ENCODE data around the gene MCRS1.

DNA sequence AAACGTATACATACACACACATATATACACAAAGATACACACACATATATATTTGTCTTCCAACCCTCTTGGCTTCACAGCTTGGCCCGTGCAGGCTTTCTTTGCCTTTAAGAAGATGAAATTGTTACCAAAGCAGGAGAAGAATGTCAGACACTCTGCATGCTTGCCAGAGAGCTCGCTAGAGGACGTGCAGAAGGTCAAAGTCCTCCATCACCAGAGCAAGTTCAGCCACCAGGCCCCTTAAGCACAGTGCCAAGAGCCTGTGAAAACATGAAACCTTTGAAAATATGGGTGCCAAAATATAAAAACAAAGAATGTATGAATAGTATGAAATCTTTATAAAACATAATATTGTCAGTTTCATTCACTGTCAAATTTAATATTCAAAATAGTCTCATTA lies 14.9 kb upstream of the MCRS1 start:
- TF ChIP-seq POLR2A (IDR thresholded peaks at IDR 0.05) = no peak
- TF ChIP-seq, protein P1, sequence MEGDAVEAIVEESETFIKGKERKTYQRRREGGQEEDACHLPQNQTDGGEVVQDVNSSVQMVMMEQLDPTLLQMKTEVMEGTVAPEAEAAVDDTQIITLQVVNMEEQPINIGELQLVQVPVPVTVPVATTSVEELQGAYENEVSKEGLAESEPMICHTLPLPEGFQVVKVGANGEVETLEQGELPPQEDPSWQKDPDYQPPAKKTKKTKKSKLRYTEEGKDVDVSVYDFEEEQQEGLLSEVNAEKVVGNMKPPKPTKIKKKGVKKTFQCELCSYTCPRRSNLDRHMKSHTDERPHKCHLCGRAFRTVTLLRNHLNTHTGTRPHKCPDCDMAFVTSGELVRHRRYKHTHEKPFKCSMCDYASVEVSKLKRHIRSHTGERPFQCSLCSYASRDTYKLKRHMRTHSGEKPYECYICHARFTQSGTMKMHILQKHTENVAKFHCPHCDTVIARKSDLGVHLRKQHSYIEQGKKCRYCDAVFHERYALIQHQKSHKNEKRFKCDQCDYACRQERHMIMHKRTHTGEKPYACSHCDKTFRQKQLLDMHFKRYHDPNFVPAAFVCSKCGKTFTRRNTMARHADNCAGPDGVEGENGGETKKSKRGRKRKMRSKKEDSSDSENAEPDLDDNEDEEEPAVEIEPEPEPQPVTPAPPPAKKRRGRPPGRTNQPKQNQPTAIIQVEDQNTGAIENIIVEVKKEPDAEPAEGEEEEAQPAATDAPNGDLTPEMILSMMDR (IDR thresholded peaks at IDR 0.05) = no peak
